ENCODE measurements around the gene ZNFX1.

DNA sequence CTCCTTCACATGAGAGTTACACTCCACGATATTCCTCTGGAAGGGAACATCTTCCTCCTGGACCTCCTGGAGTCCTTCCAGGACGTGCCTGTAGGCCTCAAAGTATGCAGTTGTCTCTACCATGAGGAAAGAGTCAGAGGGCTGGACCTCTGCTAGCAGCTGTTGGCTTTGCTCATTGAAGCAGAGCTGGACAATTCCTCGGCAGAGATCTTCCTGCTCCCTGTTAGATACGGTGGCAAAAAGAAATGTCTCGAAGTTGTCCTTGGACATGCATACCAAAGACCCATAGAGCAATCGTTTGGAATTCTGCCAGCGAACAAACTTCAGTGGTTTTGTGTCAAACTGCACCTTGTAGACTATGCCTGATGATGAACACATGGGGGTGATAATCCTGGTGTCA lies 7.7 kb downstream of the ZNFX1 start:
- TF ChIP-seq, protein P1, sequence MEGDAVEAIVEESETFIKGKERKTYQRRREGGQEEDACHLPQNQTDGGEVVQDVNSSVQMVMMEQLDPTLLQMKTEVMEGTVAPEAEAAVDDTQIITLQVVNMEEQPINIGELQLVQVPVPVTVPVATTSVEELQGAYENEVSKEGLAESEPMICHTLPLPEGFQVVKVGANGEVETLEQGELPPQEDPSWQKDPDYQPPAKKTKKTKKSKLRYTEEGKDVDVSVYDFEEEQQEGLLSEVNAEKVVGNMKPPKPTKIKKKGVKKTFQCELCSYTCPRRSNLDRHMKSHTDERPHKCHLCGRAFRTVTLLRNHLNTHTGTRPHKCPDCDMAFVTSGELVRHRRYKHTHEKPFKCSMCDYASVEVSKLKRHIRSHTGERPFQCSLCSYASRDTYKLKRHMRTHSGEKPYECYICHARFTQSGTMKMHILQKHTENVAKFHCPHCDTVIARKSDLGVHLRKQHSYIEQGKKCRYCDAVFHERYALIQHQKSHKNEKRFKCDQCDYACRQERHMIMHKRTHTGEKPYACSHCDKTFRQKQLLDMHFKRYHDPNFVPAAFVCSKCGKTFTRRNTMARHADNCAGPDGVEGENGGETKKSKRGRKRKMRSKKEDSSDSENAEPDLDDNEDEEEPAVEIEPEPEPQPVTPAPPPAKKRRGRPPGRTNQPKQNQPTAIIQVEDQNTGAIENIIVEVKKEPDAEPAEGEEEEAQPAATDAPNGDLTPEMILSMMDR (IDR thresholded peaks at IDR 0.05; ENCODE audit: insufficient read depth, low read length) = no peak
- no peak for TF ChIP-seq POLR2AphosphoS5 (IDR thresholded peaks at IDR 0.05; ENCODE audit: low read depth)
- TF ChIP-seq, protein P2, sequence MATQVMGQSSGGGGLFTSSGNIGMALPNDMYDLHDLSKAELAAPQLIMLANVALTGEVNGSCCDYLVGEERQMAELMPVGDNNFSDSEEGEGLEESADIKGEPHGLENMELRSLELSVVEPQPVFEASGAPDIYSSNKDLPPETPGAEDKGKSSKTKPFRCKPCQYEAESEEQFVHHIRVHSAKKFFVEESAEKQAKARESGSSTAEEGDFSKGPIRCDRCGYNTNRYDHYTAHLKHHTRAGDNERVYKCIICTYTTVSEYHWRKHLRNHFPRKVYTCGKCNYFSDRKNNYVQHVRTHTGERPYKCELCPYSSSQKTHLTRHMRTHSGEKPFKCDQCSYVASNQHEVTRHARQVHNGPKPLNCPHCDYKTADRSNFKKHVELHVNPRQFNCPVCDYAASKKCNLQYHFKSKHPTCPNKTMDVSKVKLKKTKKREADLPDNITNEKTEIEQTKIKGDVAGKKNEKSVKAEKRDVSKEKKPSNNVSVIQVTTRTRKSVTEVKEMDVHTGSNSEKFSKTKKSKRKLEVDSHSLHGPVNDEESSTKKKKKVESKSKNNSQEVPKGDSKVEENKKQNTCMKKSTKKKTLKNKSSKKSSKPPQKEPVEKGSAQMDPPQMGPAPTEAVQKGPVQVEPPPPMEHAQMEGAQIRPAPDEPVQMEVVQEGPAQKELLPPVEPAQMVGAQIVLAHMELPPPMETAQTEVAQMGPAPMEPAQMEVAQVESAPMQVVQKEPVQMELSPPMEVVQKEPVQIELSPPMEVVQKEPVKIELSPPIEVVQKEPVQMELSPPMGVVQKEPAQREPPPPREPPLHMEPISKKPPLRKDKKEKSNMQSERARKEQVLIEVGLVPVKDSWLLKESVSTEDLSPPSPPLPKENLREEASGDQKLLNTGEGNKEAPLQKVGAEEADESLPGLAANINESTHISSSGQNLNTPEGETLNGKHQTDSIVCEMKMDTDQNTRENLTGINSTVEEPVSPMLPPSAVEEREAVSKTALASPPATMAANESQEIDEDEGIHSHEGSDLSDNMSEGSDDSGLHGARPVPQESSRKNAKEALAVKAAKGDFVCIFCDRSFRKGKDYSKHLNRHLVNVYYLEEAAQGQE (IDR thresholded peaks at IDR 0.05; ENCODE audit: insufficient replicate concordance, low read depth) = no peak
